Measurements from ENCODE around the gene KRTAP12-1. TPM values are rescaled to one million over a fixed set of nuclear protein-coding genes. Genes with fewer than 3 reads are reported as not detected.

The KRTAP12-1 gene
- total RNA-seq, 1 donor from 2014 or later = not detected

DNA sequence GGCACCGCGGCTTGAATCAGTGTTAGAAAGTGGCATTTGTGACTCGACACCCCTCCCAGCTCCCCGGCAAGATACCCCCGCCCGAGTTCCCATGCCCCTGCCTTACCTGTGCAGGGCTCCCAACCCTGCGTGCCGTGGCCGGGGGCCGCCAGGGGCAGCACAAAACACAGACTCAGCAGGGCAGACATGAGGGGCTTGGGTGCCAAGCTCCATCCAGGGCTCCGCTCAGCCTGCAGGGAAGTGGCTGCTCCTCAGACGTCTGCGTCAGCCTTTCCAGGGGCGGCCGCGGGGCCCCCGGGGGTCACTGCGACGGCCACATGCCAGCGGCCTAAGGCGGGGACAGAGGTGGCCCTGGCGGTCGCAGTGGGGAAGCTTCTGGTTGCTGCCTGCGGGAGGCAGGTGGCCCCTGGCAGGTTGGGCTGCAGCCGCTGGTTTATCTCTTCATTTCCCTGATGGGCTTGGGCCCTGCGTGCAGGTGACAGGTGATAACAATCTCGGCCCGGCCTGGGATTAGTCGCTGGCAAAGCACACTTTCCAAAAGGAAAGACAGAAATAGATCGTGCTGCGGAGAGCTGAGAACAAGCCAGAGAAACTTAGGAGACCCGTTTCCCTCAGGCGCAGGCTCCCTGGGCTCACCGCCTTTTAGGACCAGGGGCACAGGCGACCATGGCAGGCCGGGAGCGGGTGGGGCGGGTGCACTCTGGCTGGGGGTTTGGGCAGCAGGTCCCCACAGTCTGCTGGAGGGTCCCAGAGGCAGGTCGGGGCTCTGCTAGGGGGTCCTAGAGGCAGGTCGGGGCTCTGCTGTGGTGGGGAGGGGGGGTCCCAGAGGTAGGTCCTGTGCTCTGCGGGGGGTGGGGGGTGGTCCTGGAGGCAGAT lies 29.6 kb upstream of the KRTAP12-1 start, which contains the start of gene TSPEAR:
TSS of gene TSPEAR (minus strand) at position 246 of the 876 bp plus-strand sequence. CDS start at position 188, 58 bp downstream.
- ATAC-seq = no peak

DNA sequence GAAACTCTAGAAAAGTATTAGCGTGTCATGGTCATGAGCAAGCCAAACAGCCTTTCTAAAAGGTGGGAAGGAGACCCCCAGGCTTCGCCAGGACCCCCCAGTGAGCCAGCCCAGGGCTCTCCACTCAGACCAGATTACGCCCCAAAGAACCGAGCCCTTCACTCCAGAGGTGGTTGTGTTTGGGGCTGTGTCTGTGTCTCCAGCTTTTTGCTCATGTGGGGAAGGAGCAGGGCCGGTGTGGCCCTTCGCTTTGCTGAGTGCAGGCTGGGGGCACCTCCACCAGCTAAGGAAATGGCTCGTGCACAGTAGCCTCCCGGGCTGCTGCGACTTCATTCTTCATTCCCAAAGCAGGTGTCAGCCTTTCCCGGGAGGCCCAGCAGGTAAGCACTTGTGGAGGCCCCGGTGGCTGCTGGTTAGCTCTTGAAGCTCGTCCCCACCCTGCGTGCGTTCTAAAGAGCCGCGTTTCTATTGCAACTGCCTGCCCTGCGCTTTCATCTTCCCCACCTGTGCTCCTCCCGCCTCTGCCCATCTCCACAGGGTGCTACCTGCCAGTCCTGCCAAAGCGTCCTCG lies 28.9 kb upstream of the KRTAP12-1 start:
- no peak for ATAC-seq

DNA sequence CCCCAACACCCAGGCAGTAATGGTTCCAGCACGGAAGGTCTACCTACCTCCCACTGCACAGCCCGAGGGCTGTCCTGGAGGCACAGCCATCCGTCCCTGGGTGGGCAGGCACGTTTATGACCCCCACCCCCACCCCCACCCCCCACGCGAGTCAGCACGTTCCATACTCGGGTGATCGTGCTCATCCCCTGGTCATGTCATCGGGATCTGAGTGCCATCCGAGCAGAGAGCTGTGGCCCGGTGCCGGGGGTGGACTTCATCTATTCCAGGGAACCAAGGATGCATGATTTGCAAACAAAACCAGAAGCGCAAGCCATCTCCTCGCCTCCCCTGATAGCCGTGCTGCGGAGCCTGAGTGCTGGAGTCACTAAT lies 28.3 kb upstream of the KRTAP12-1 start:
- no peak for ATAC-seq

DNA sequence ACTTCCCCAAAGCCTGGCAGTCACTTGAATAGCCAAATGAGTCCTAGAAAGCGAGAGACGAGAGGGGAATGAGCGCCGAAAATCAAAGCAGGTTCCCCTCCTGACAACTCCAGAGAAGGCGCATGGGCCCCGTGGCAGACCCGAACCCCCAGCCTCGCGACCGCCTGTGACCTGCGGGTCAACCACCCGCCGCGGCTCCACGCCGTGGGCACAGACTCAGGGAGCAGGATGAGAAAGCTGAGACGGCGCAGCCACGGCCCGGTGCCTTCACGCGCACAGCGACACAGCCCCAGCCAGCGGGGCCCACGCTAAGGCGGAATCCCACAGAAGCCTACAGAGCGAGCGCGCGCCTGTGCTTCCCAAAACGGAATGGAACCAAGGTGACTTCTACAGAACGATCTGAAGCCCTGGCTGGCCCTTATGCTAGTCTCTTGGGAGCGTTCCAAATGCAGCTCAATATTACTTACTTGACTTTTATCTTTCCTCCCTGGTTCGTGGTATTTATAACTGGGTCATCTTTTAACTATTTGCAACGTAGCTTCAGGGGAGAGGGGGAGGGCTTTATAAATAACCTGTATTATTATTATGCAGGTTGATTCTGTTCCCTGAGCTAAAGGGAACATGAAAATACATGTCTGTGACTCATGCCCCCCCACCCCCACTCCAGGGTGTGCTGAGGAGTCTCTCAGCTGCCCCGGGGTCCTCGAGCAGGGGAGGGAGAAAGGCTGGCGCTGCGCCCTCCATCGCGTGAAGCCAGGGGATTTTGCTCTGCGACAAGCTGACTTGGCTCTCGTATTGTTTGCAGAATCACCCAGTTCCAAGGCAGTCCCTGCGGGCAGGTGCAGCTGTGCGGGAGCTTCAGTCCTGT lies 27.7 kb upstream of the KRTAP12-1 start:
- ATAC-seq = peak; percentile 34

DNA sequence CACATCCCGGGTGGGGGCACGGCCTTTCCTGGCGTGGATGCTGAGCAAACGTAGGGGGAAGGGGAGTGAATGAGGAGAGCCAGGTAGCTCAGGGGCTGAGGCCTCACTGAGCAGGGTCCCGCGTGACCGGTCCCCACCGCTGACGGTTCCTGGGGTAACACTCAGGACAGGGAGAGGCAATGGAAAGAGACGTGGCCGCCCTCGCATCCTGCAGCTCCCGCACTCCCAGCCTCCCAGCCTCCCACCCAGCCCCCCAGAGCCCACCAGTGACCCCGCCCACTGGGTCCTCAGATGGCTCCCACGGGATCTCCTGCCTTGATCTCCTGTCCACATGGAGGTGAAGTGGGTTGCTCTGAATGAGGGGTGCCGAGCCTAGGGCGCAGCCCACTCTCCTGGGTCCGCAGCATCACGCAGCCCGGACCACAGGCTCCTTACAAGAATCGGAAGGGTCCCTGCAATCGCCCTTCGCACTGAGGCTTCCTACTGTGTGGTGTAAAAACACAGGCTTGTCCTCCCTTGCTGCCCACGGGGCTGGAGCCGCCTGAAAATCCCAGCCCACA lies 27.0 kb upstream of the KRTAP12-1 start:
- no peak for ATAC-seq

DNA sequence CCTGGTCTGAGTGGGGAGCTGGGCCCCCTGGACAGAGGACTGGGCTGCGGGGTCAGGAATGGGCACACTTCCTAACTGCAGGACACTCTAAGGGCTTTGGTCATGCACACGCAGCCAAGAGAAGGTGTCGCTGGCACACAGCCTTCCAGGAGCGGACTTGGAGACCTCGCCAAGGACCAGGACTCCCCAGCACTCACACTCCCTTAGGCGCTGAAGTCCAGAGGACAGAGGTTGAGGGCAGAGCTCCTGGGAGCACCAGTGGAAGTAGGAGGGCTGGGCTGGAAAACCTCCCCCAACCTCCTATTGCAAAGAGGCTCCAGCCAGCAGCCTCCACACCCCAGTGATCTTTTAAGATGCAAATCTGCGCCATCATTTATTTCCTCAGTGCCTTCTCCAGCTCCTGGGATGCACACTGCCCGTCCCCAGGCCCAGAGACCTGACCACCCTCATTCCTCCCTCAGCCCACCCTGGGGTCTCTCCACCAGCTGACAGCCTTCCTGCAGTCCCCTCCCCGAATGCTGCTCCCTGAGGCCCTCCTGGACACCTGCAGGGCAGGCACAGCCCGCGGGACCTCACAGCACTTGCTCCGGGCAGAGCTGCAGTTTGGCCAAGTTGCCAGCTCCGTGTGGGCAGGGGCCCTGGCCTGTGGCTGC lies 26.4 kb upstream of the KRTAP12-1 start:
- no peak for ATAC-seq

DNA sequence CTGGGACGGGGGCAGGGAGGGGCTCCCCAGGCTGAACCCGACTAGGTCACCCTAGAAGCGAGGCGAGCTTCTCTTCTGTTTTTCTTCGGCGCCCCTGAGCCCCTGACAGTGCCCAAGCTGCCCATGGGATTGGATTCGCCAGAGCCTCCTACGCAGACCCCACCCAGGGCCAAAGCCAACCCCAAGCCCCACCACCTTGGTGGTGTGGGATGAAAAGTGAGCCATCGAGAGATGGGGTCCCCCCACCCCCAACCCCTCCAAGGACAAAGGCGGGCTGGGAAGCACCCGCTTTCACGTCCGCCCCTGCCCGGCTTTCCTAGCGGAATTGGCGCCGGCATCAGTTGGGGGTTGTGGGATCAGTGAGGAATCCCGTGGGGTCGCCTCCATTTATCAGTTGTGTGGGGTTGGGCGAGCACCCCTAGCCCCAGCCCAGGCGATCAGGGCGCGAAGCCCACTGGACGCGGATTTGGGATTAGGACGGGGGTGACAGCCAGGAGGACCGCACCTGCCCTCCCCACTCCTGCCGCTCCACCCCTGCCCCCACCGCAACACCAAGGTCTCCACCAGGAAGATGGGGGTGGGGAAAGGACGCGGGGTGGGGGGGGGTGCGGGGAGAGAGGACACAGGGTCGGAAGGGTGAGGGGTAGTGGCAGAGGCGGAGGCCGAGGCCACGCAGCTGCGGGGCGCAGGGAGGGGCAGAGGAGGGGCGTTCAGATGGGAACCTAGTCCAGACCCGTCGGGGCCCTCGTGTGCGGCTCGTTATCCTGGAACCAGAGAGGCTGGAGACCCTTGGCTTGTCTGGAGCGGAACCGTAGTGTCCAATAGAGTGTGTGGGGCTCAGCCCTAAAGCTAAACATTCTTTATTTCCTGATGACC lies 25.0 kb upstream of the KRTAP12-1 start:
- ATAC-seq = no peak

- ATAC-seq = no peak
Measured at GRCh38 chr21:44706026-44706705, 24.2 kb upstream of the KRTAP12-1 start.

DNA sequence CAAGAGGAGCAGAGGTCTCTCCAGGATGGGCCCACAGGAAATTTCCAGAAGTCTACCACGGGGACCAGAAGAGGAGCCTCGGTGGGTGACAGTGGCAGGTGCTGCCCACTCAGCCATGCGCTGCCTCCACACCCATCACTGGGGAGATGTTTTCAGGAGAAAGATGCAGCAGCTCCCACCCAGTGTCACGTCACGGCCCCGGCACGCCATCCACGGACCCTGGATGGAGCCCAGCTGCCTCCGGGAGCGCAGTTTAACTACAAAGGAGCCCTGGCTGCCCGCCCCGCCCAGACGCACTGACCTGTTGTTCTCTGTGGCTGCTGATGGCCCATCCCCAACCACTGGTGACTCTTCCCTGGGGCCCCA lies 22.7 kb upstream of the KRTAP12-1 start:
- no peak for ATAC-seq

GRCh38 chr21:44703731-44704635 lies 22.0 kb upstream of the KRTAP12-1 start:
- ATAC-seq = no peak

- ATAC-seq = no peak
Measured at GRCh38 chr21:44702973-44703730, 21.2 kb upstream of the KRTAP12-1 start.

DNA sequence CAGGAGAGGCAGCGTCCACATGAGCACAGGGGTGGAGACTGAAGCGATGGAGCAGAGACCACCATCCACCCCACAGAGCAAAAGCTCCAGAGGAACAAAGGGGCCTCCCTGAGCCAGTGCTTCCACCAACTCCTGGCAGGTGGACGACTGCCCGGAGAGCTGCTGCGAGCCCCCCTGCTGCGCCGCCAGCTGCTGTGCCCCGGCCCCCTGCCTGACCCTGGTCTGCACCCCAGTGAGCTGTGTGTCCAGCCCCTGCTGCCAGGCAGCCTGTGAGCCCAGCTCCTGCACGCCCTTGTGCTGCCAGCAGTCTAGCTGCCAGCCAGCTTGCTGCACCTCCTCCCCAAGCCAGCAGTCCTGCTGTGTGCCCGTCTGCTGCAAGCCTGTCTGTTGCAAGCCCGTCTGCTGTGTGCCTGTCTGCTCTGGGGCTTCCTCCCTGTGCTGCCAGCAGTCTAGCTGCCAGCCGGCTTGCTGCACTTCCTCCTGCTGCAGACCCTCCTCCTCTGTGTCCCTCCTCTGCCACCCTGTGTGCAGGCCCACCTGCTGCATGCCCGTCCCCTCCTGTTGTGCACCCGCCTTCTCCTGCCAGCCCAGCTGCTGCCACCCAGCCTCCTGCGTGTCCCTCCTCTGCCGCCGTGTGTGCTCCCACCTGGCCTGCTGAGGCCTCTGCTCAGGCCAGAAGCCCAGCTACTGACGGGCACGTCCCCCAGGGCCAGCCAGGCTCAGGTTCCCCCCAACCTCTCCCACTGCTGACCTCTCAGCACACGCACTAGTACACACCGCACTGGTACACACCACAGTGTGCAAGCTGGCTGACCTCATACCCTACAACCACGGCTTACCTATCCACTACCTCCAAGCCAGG lies 20.4 kb upstream of the KRTAP12-1 start:
- ATAC-seq = no peak

DNA sequence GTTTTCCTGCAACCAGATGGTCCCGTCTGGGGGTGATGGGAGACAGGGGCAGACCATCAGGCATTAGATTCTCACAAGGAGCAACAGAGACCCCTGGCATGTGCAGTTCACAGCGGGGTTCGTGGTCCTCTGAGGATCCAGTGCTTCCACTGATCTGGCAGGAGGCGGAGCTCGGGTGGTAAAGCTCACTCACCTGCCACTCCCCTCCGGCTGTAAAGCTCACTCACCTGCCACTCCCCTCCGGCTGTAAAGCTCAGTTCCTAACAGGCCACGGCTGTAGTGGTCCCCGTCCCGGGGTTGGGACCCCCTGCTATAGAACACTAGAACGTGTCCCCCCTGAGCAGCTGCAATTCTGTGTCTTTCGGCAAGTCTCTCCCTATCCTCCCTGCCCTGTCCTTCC lies 19.6 kb upstream of the KRTAP12-1 start:
- no peak for ATAC-seq

DNA sequence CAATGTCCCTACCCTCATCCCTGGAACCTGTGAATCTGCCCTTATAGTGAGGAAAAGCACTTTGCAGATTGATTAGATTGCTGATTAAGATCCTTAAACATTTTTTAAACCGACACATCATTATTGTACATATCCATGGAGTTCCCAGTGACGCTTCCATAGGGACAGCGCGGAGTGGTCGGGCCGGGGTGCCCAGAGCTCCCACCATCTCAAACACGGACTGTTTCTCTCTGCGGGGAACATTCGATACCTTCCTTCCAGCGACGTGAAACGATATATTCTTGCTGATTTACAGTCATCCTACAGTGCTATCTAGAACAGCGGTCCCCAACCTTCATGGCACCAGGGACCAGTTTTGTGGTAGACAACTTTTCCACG lies 19.0 kb upstream of the KRTAP12-1 start:
- no peak for ATAC-seq

DNA sequence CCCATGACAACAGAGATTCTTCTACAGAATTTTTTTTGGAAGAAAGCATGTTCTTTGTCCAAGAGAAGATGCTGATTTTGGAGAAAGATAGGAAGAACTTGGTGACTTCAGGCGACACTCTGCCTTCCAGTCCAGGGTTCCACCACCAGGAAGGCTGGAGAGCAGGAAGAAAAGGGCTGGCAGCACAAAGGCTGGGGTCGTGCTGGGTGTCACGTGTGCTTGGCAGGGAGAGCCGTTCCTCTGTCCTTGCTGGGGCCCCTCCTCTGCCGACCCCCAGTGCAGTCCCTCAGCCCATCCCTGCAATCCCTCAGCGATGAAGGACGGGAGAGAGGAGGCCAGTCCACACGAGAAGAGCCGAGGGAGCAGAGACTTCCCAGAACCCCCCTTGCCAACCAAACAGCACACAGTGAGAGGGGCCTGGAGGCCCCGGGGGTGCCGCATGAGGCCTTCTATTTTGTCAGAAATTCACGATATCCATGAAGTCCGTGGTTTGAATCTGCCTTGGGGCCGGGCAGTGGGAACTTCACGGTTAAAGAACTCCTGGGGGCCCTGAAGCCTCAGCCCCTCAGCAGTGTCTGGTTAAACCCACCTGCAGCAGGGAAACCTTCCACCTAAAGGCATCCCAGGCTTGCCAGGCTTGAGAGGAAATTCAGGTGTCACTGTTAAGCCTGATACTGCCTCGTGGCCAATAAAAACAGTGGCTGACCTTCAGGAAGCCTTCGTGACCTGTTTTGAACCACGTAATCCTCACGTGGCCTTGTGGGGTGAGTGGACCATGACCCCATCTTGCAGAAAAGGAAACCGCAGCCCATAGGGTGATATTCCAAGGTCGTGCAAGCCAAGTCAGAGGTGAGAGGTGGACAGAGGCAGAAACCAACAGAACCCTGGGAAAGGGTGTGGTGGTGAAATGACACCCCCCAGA lies 18.4 kb upstream of the KRTAP12-1 start:
- no peak for ATAC-seq

DNA sequence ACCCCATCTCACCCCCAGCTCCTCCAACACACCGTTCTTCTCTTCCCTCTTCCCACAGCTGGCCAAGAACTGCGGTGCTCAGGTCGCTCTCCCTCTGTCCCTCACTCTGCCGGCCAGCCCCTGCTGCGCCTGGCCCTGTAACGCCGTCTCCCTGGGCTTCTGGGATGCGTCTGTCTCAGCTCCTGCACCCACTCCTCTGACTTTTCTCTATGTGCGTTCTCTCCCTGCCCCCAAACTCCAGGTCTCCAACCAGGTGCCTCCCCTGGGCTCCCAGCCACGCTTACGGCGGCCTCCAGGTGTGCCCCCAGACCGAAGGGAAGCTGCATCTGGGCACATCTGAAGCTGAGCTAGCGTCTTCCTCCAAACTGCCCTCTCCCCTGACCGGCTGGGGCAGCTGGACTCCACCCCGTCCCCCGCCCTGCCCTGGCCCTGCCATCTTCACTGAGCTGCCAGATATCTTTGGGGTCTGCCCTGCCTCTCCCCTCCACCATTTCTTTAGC lies 17.6 kb upstream of the KRTAP12-1 start:
- ATAC-seq = no peak

Measured in esophagus mucosa (tissue), 1 donor.